VCaP (cell line): Measurements from ENCODE around the gene ANG.
"Not testable (repeated sequence)": the region's sequence is repeated elsewhere in the genome, so short reads cannot be mapped to it uniquely, and the experiment has no call there.

Experiments
- H3K27ac ChIP-seq: fragments of 450-650 bp; 2 replicates; pipeline ENCODE4 v1.5.1; 2017
- CTCF ChIP-seq: fragments of 450-650 bp; conservative IDR thresholded peaks from 2 replicates; pipeline ENCODE4 v1.5.1; 2017; ENCODE audit warnings: mild to moderate bottlenecking, moderate library complexity

Gene ANG

GRCh38 chr14:20696764-20697163, 8.2 kb downstream of the ANG start:
- H3K27ac ChIP-seq, result no peak overlapping the region
- no peak for TF ChIP-seq CTCF

GRCh38 chr14:20697273-20698017, 8.9 kb downstream of the ANG start:
- peak; percentile 89 for TF ChIP-seq CTCF

GRCh38 chr14:20698018-20698329, 9.4 kb downstream of the ANG start:
- H3K27ac ChIP-seq, result no peak overlapping the region
- TF ChIP-seq CTCF, result peak; percentile 61

More at GRCh38 chr14:20697273-20698017, 8.9 kb downstream of the ANG start:
- no peak overlapping the region for H3K27ac ChIP-seq

- no peak for TF ChIP-seq CTCF
- H3K27ac ChIP-seq, result no peak overlapping the region
Measured at GRCh38 chr14:20698934-20699333, 10.4 kb downstream of the ANG start.

GRCh38 chr14:20699931-20700330, 11.4 kb downstream of the ANG start:
- H3K27ac ChIP-seq, result no peak overlapping the region
- no peak for TF ChIP-seq CTCF

- H3K27ac ChIP-seq, result not testable (repeated sequence)
Measured at GRCh38 chr14:20700965-20701364, 12.4 kb downstream of the ANG start.

- H3K27ac ChIP-seq, result peak overlapping the region; percentile 40
Measured at GRCh38 chr14:20706657-20707355, 18.2 kb downstream of the ANG start.

More at GRCh38 chr14:20706657-20707355, 18.2 kb downstream of the ANG start:
- TF ChIP-seq CTCF, result no peak
